Duodenal mucosa (tissue), 2 donors: ENCODE measurements around the gene DMXL2.

Experiments
- H3K27ac ChIP-seq: one replicate; pipeline ENCODE4 v1.7.0; 2013; ENCODE audit warnings: low read depth, low read length
- H3K27me3 ChIP-seq, 2 donors: one replicate each; pipeline ENCODE4 v1.7.0; 2013; ENCODE audit warnings: low read length in 2 of 2, control low read depth in 1 of 2; ENCODE audit not compliant: insufficient read depth in 2 of 2, control insufficient read depth in 1 of 2
- H3K36me3 ChIP-seq, 2 donors: one replicate each; pipeline ENCODE4 v1.7.0; 2013; ENCODE audit warnings: low read length in 2 of 2, control low read depth in 1 of 2; ENCODE audit not compliant: insufficient read depth in 2 of 2, control insufficient read depth in 1 of 2
- H3K4me1 ChIP-seq, 2 donors: one replicate each; pipeline ENCODE4 v1.7.0; 2013; ENCODE audit warnings: low read length in 2 of 2, control low read depth in 1 of 2; ENCODE audit not compliant: insufficient read depth in 2 of 2, control insufficient read depth in 1 of 2
- H3K4me3 ChIP-seq, 2 donors: one replicate each; pipeline ENCODE4 v1.7.0; 2013; ENCODE audit warnings: low read length in 2 of 2, low read depth in 1 of 2
- H3K9ac ChIP-seq, 2 donors: one replicate each; pipeline ENCODE4 v1.7.0; 2013; ENCODE audit warnings: low read length in 2 of 2, low read depth in 1 of 2
- H3K9me3 ChIP-seq, 2 donors: one replicate each; pipeline ENCODE4 v1.7.0; 2013; ENCODE audit warnings: low read length in 2 of 2, control low read depth in 1 of 2; ENCODE audit not compliant: control insufficient read depth in 1 of 2

DMXL2 gene

DNA sequence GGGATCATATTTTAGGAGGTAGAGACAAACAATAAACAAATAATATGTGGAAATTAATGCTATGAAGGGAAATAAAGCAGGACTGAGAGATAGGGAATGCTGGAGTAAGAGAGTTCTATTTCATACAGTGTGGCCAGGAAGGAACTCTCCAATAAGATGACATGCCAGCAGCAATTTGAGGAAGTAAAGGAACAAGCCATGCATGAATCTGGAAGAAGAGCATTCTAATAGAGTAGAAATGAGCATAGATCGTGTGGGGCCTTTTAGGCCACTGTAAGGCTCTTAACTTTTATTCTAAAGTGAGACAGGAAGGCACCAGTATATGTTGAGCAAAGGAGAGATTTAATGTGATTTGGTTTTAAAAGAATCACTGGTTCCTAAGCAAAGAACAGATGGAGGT, 126.3 kb downstream of the DMXL2 start:
- peaks cover 0 to 11% of the 10 kb centered on the region in 2 donors for H3K36me3 ChIP-seq
- no peak overlapping the region for H3K27ac ChIP-seq
- no peaks in the 10 kb centered on the region for H3K9me3 ChIP-seq

GRCh38 chr15:51494411-51495314, 127.9 kb downstream of the DMXL2 start:
- no peaks in the 10 kb centered on the region for H3K9me3 ChIP-seq
- no peaks in the 10 kb centered on the region for H3K27me3 ChIP-seq
- H3K36me3 ChIP-seq = peaks cover 0 to 7% of the 10 kb centered on the region in 2 donors
- H3K27ac ChIP-seq = no peak overlapping the region
- peaks cover 6 to 8% of the 10 kb centered on the region in 2 donors for H3K4me1 ChIP-seq
- no peak overlapping the region for H3K9ac ChIP-seq
- H3K4me3 ChIP-seq = no peak overlapping the region

More for the DNA sequence above, 126.3 kb downstream of the DMXL2 start:
- Histone ChIP-seq H3K4me3 (no peak overlapping the region), H3K9ac (no peak overlapping the region), H3K27me3 (no peaks in the 10 kb centered on the region), H3K4me1 (peaks cover 6 to 8% of the 10 kb centered on the region in 2 donors)

DNA sequence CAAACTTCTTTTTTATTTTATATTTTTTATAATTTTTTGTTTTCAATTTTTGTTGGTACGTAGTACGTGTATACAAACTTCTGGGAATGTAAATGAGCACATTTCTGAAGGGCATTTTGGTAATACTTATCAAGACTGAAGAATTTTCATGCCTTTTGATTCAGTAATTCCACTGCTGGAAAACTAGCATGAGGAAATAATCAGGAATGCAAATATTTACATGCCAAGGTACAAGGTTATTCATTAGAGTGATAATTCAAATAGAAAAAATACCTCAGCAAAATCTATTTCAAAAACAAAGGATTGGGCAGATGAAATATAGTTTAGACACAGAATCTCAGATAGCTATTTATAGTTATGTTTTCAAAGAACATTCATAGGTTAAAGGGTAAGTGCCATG, 128.7 kb downstream of the DMXL2 start:
- Histone ChIP-seq H3K9ac (no peak overlapping the region), H3K27ac (no peak overlapping the region), H3K4me1 (peaks cover 6 to 8% of the 10 kb centered on the region in 2 donors), H3K4me3 (no peak overlapping the region), H3K9me3 (no peaks in the 10 kb centered on the region), H3K36me3 (peaks cover 0 to 8% of the 10 kb centered on the region in 2 donors), H3K27me3 (no peaks in the 10 kb centered on the region)

- Histone ChIP-seq H3K4me1 (peaks cover 6 to 8% of the 10 kb centered on the region in 2 donors), H3K36me3 (peaks cover 0 to 20% of the 10 kb centered on the region in 2 donors), H3K9ac (no peak overlapping the region), H3K27ac (no peak overlapping the region), H3K27me3 (no peaks in the 10 kb centered on the region), H3K4me3 (no peak overlapping the region), H3K9me3 (no peaks in the 10 kb centered on the region)
Observed at GRCh38 chr15:51492528-51492927, 130.0 kb downstream of the DMXL2 start.

- Histone ChIP-seq H3K9ac (no peak overlapping the region), H3K36me3 (peaks cover 0 to 24% of the 10 kb centered on the region in 2 donors)
Observed at GRCh38 chr15:51491941-51492340, 130.6 kb downstream of the DMXL2 start.

DNA sequence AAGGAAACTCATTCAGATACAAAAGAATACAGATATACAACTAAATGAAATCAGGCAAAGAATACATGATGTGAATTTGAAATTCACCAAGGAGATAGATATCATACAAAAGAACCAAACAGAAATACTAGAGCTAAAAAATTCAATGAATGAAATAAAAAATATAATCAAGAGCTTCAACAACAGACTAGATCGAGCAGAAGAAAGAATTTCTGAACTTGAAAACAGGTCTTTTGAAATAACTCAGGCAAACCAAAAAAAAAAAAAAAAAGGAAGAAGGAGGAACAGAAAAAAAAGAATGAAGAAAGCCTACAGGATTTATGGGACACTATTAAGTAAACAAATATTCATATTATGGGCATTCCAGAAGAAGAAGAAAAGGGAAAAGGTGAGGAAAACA, 137.8 kb downstream of the DMXL2 start:
- H3K4me1 ChIP-seq = no peaks in the 10 kb centered on the region
- no peak overlapping the region for H3K4me3 ChIP-seq
- peaks cover 15 to 52% of the 10 kb centered on the region in 2 donors for H3K36me3 ChIP-seq
- H3K9me3 ChIP-seq = peaks cover 9 to 16% of the 10 kb centered on the region in 2 donors
- H3K9ac ChIP-seq = no peak overlapping the region
- H3K27me3 ChIP-seq = no peaks in the 10 kb centered on the region
- H3K27ac ChIP-seq = no peak overlapping the region

More at GRCh38 chr15:51491941-51492340, 130.6 kb downstream of the DMXL2 start:
- Histone ChIP-seq H3K27ac (no peak overlapping the region), H3K27me3 (no peaks in the 10 kb centered on the region), H3K9me3 (no peaks in the 10 kb centered on the region), H3K4me1 (peaks cover 6 to 8% of the 10 kb centered on the region in 2 donors), H3K4me3 (no peak overlapping the region)

DNA sequence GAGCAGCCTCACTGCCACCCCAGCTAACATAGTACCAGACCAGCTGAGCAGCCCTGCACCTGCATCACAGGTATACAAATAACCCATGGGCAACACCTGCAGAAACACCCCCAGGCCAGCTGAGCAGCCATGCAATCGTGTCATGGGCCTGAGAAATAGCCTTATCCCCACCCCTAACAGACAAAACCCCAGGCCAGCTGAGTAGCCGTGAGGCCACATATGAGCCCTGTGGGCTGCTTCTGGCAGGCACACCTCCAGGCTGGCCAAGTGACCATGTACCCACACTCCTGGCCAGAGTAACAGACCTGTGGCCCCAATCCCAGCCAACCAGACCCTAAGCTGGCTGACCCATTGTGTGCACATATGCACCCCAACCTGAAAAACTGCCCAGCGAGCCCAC, 138.6 kb downstream of the DMXL2 start:
- no peaks in the 10 kb centered on the region for H3K27me3 ChIP-seq
- no peaks in the 10 kb centered on the region for H3K4me1 ChIP-seq
- no peak overlapping the region for H3K9ac ChIP-seq
- no peak overlapping the region for H3K27ac ChIP-seq
- peaks cover 9 to 16% of the 10 kb centered on the region in 2 donors for H3K9me3 ChIP-seq
- H3K4me3 ChIP-seq = no peak overlapping the region
- peaks cover 15 to 49% of the 10 kb centered on the region in 2 donors for H3K36me3 ChIP-seq

- Histone ChIP-seq H3K9me3 (peaks cover 9 to 16% of the 10 kb centered on the region in 2 donors), H3K4me3 (no peak overlapping the region), H3K27me3 (no peaks in the 10 kb centered on the region), H3K9ac (no peak overlapping the region), H3K4me1 (no peaks in the 10 kb centered on the region), H3K36me3 (peaks cover 15 to 47% of the 10 kb centered on the region in 2 donors), H3K27ac (no peak overlapping the region)
Observed at GRCh38 chr15:51483520-51483919, 139.1 kb downstream of the DMXL2 start.

GRCh38 chr15:51475736-51476135, 146.8 kb downstream of the DMXL2 start:
- Histone ChIP-seq H3K4me3 (no peak overlapping the region), H3K27ac (no peak overlapping the region), H3K36me3 (peaks cover 7 to 19% of the 10 kb centered on the region in 2 donors), H3K9me3 (no peaks in the 10 kb centered on the region), H3K9ac (no peak overlapping the region), H3K4me1 (no peaks in the 10 kb centered on the region), H3K27me3 (no peaks in the 10 kb centered on the region)

DNA sequence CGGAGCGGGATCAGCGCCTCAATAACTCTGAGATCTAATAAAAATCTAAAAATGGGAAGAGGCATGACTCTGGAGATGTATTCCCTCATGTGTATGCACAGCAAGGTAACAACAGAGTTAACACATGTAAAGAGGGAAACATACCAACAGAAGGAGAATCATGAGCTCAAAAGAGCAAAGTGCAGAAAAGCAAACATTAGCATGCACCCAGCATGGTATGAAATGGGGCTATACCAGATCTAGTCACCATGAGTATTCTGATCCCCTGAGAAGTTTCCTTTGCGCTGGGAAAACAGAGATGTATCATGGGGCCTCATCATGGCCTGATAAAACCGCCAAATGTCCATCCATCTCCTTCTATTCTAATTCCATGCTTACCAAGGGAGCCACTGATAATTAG, 152.1 kb downstream of the DMXL2 start:
- Histone ChIP-seq H3K9me3 (no peaks in the 10 kb centered on the region), H3K27me3 (no peaks in the 10 kb centered on the region), H3K4me3 (no peak overlapping the region), H3K4me1 (no peaks in the 10 kb centered on the region), H3K27ac (no peak overlapping the region), H3K36me3 (peaks cover 10 to 18% of the 10 kb centered on the region in 2 donors), H3K9ac (no peak overlapping the region)
